ENCODE results near the gene EHBP1.

DNA sequence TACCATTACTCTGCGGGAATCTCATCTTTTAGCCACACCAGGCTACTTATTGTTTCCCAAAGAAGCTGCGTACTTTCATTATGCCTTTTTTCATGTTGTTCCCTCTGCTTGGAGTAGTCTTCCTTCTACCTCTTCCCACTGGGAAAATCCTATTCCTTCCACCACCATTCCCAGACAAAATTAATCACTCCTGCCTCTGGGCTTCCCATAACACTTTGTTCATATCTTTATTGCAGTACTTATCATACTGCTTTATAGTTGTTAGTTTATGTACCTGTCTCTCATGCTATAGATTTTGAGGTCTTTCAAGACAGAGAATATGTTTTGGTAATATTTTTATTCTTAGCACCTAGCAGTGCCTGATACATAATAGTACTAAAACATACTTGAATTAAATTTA, 361.3 kb downstream of the EHBP1 start:
- no peak for TF ChIP-seq POLR2AphosphoS5 (IDR thresholded peaks at IDR 0.05; ENCODE audit: low read depth, low read length)
- TF ChIP-seq, protein P1, sequence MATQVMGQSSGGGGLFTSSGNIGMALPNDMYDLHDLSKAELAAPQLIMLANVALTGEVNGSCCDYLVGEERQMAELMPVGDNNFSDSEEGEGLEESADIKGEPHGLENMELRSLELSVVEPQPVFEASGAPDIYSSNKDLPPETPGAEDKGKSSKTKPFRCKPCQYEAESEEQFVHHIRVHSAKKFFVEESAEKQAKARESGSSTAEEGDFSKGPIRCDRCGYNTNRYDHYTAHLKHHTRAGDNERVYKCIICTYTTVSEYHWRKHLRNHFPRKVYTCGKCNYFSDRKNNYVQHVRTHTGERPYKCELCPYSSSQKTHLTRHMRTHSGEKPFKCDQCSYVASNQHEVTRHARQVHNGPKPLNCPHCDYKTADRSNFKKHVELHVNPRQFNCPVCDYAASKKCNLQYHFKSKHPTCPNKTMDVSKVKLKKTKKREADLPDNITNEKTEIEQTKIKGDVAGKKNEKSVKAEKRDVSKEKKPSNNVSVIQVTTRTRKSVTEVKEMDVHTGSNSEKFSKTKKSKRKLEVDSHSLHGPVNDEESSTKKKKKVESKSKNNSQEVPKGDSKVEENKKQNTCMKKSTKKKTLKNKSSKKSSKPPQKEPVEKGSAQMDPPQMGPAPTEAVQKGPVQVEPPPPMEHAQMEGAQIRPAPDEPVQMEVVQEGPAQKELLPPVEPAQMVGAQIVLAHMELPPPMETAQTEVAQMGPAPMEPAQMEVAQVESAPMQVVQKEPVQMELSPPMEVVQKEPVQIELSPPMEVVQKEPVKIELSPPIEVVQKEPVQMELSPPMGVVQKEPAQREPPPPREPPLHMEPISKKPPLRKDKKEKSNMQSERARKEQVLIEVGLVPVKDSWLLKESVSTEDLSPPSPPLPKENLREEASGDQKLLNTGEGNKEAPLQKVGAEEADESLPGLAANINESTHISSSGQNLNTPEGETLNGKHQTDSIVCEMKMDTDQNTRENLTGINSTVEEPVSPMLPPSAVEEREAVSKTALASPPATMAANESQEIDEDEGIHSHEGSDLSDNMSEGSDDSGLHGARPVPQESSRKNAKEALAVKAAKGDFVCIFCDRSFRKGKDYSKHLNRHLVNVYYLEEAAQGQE (IDR thresholded peaks at IDR 0.05; ENCODE audit: insufficient read depth in 1 of 2, low read depth in 2 of 2, low read length in 2 of 2): no peak
